ENCODE data around the gene ACSM4. TPM values are rescaled to one million over a fixed set of nuclear protein-coding genes. Genes with fewer than 3 reads are reported as not detected.

The ACSM4 gene
- total RNA-seq: not detected

GRCh38 chr12:7303772-7304171 is at the start of gene ACSM4:
Gene ACSM4 (plus strand): TSS chr12:7304072. CDS start chr12:7304332, 260 bp downstream.

Other genes with a start within 250 kb of the ACSM4 start
- 13.1 TPM for gene C1S, start 243.4 kb upstream of the ACSM4 start, total RNA-seq
- 6.7 TPM for gene C1R, start 211.6 kb upstream of the ACSM4 start, total RNA-seq
- 4.6 TPM for gene C1RL, start 194.9 kb upstream of the ACSM4 start, total RNA-seq
- gene RBP5, start 175.2 kb upstream of the ACSM4 start, total RNA-seq: 0.46 TPM
- gene CLSTN3, start 173.7 kb upstream of the ACSM4 start, total RNA-seq: 184 TPM
- 58.1 TPM for gene PEX5, start 114.4 kb upstream of the ACSM4 start, total RNA-seq
- 4.4 TPM for gene CD163L1, start 140.1 kb downstream of the ACSM4 start, total RNA-seq
- 2.5 TPM for gene CD163, start 199.7 kb downstream of the ACSM4 start, total RNA-seq